H1 (cell line): Measurements from ENCODE around the gene TMPRSS12. TPM values are rescaled to one million over a fixed set of nuclear protein-coding genes. Genes with fewer than 3 reads are reported as not detected.

ENCODE experiments used
- CTCF ChIA-PET: fragments of 300-600 bp; sonication (Branson Sonifier 250); formaldehyde crosslinking; loops from one replicate; lab custom pipeline; 2021; ENCODE audit not compliant: partially characterized antibody; lab: Charles Lee
- POLR2A ChIA-PET: fragments of 300-600 bp; sonication (Branson Sonifier 250); formaldehyde crosslinking; loops from one replicate; lab custom pipeline; 2021; ENCODE audit warnings: inconsistent platforms; ENCODE audit not compliant: partially characterized antibody; lab: Charles Lee
- DNase-seq, 2 experiments: peaks; one replicate each; pipeline versions ENCODE4 v3.0.0 to v3.0.0-alpha.2; 2010 to 2022; ENCODE audit warnings: low spot score in 2 of 2, low read depth in 1 of 2, mixed read lengths in 1 of 2
- FAIRE-seq: peaks from 2 replicates; lab custom pipeline; 2011; peaks lifted over from hg19 to GRCh38; lab: Jason Lieb, UNC
- H2AFZ ChIP-seq: 2 replicates; pipeline ENCODE4 v1.8.1; 2012; ENCODE audit warnings: low read length, inconsistent platforms
- H2AK5ac ChIP-seq: 2 replicates; pipeline ENCODE4 v1.6.1; 2013; ENCODE audit warnings: low read depth, low read length
- H2BK120ac ChIP-seq: replicated peaks from 2 replicates; pipeline ENCODE3; 2013; ENCODE audit warnings: low read depth, low read length, inconsistent platforms
- H2BK12ac ChIP-seq: 2 replicates; pipeline ENCODE4 v1.6.1; 2013; ENCODE audit warnings: low read depth, low read length
- H2BK15ac ChIP-seq: 2 replicates; pipeline ENCODE4 v1.6.1; 2013; ENCODE audit warnings: low read length
- H2BK20ac ChIP-seq: 2 replicates; pipeline ENCODE4 v1.6.1; 2013; ENCODE audit warnings: low read length
- H2BK5ac ChIP-seq: 2 replicates; pipeline ENCODE4 v1.6.1; 2013; ENCODE audit warnings: low read depth, low read length
- H3K14ac ChIP-seq: 2 replicates; pipeline ENCODE4 v1.6.1; 2013; ENCODE audit warnings: inconsistent platforms; ENCODE audit not compliant: insufficient read length
- H3K18ac ChIP-seq: 2 replicates; pipeline ENCODE4 v1.6.1; 2013; ENCODE audit warnings: low read length; ENCODE audit errors: extremely low read depth
- H3K23ac ChIP-seq: 2 replicates; pipeline ENCODE4 v1.6.1; 2013; ENCODE audit warnings: inconsistent platforms; ENCODE audit not compliant: insufficient read length
- H3K23me2 ChIP-seq: 2 replicates; pipeline ENCODE4 v1.6.1; 2013; ENCODE audit warnings: low read depth, low read length
- H3K27ac ChIP-seq: 2 replicates; pipeline ENCODE4 v1.6.1; 2011; ENCODE audit warnings: low read depth, low read length, inconsistent platforms
- H3K27me3 ChIP-seq, 4 experiments: replicated peaks in 1 of 4; 1 replicate in 1 of 4; 2 replicates in 3 of 4; pipeline versions ENCODE4 v1.6.1 to v1.8.1; 2011 to 2013; ENCODE audit warnings: low read length in 3 of 4, mild to moderate bottlenecking in 3 of 4, inconsistent platforms in 2 of 4, mixed read lengths in 2 of 4, moderate library complexity in 1 of 4; ENCODE audit not compliant: control insufficient read depth in 3 of 4, insufficient read depth in 3 of 4; ENCODE audit errors: extremely low read depth in 1 of 4
- H3K36me3 ChIP-seq, 4 experiments: 2 replicates each; pipeline versions ENCODE4 v1.6.1 to v1.8.1; 2011 to 2013; ENCODE audit warnings: mild to moderate bottlenecking in 4 of 4, low read length in 3 of 4, moderate library complexity in 2 of 4, control low read depth in 1 of 4, inconsistent platforms in 1 of 4; ENCODE audit not compliant: insufficient read depth in 4 of 4, control insufficient read depth in 2 of 4
- H3K4ac ChIP-seq: replicated peaks from 2 replicates; pipeline ENCODE3; 2013; ENCODE audit warnings: low read length, low read depth, mixed read lengths, inconsistent platforms; ENCODE audit not compliant: insufficient read length
- H3K4me1 ChIP-seq, 4 experiments: replicated peaks in 1 of 4; 1 replicate in 1 of 4; 2 replicates in 3 of 4; pipeline versions ENCODE4 v1.6.1 to v1.8.1; 2011 to 2013; ENCODE audit warnings: low read length in 3 of 4, inconsistent platforms in 2 of 4, mixed read lengths in 1 of 4; ENCODE audit not compliant: insufficient read depth in 4 of 4, control insufficient read depth in 3 of 4
- H3K4me2 ChIP-seq, 2 experiments: 2 replicates each; pipeline versions ENCODE4 v1.6.1 to v1.8.1; 2011 to 2013; ENCODE audit warnings: low read depth in 2 of 2, low read length in 2 of 2, control low read depth in 1 of 2, inconsistent platforms in 1 of 2, mild to moderate bottlenecking in 1 of 2; ENCODE audit not compliant: insufficient read depth in 1 of 2
- H3K4me3 ChIP-seq, 4 experiments: fragments of 200-600, 300-600 bp in 1 of 4; sonication (generic), shearing (Covaris generic), sonication (Bioruptor Twin) in 1 of 4; 2 replicates each; pipeline versions ENCODE4 v1.5.1 to v1.8.1; 2011 to 2016; ENCODE audit warnings: low read length in 4 of 4, low read depth in 3 of 4, control low read depth in 2 of 4, inconsistent platforms in 2 of 4, mild to moderate bottlenecking in 2 of 4, mixed read lengths in 1 of 4, moderate library complexity in 1 of 4; ENCODE audit not compliant: insufficient read depth in 2 of 4; ENCODE audit errors: extremely low read depth in 1 of 4
- H3K56ac ChIP-seq: replicated peaks from 2 replicates; pipeline ENCODE3; 2013; ENCODE audit warnings: low read depth, mild to moderate bottlenecking, mixed read lengths, low read length, inconsistent platforms; ENCODE audit not compliant: insufficient read length
- H3K79me1 ChIP-seq: 2 replicates; pipeline ENCODE4 v1.6.1; 2013; ENCODE audit warnings: low read depth, low read length, control low read depth
- H3K79me2 ChIP-seq, 2 experiments: 2 replicates each; pipeline versions ENCODE4 v1.6.1 to v1.8.1; 2012 to 2013; ENCODE audit warnings: low read length in 2 of 2, mild to moderate bottlenecking in 2 of 2, inconsistent platforms in 1 of 2; ENCODE audit not compliant: insufficient read depth in 2 of 2, control insufficient read depth in 1 of 2
- H3K9ac ChIP-seq, 4 experiments: replicated peaks in 1 of 4; 1 replicate in 1 of 4; 2 replicates in 3 of 4; pipeline versions ENCODE4 v1.6.1 to v1.8.1; 2011 to 2013; ENCODE audit warnings: low read depth in 3 of 4, low read length in 3 of 4, control low read depth in 2 of 4, mild to moderate bottlenecking in 2 of 4, moderate library complexity in 2 of 4, inconsistent platforms in 1 of 4; ENCODE audit errors: extremely low read depth in 1 of 4
- H3K9me3 ChIP-seq, 2 experiments: 2 replicates each; pipeline versions ENCODE4 v1.6.1 to v1.8.1; 2012 to 2013; ENCODE audit warnings: mild to moderate bottlenecking in 2 of 2, moderate library complexity in 2 of 2, control low read depth in 1 of 2, inconsistent platforms in 1 of 2, low read depth in 1 of 2, low read length in 1 of 2, mixed read lengths in 1 of 2; ENCODE audit not compliant: insufficient read depth in 2 of 2
- H4K20me1 ChIP-seq, 2 experiments: replicated peaks in 1 of 2; 2 replicates each; pipeline versions ENCODE3 to v1.8.1; 2011 to 2013; ENCODE audit warnings: inconsistent platforms in 2 of 2, low read length in 2 of 2, mild to moderate bottlenecking in 1 of 2; ENCODE audit not compliant: insufficient read depth in 2 of 2, control insufficient read depth in 1 of 2
- H4K5ac ChIP-seq: 2 replicates; pipeline ENCODE4 v1.6.1; 2013; ENCODE audit warnings: low read length, low read depth, mixed read lengths, inconsistent platforms; ENCODE audit not compliant: insufficient read length
- H4K8ac ChIP-seq: 2 replicates; pipeline ENCODE4 v1.8.0; 2013; ENCODE audit warnings: mild to moderate bottlenecking, moderate library complexity, low read length, inconsistent platforms; ENCODE audit not compliant: insufficient read depth; ENCODE audit errors: extremely low read depth
- H4K91ac ChIP-seq: replicated peaks from 2 replicates; pipeline ENCODE3; 2013; ENCODE audit warnings: low read length, mixed read lengths, inconsistent platforms; ENCODE audit not compliant: insufficient read length
- WGBS, 2 experiments: shearing (Covaris generic) in 1 of 2; methylation state at CpG; one replicate each; pipeline versions ENCODE4 v1.1.6 to v1.1.7; 2013 to 2015; ENCODE audit warnings: low lambda C conversion rate in 2 of 2, mixed read lengths in 2 of 2, inconsistent platforms in 1 of 2, low coverage in 1 of 2, missing lambda C conversion rate in 1 of 2; ENCODE audit not compliant: insufficient replicate concordance in 2 of 2, insufficient coverage in 1 of 2, insufficient read length in 1 of 2; ENCODE audit errors: extremely low coverage in 1 of 2, missing lambda C conversion rate in 1 of 2; 5-methylcytosine and 5-hydroxymethylcytosine counted together
- polyA plus RNA-seq, 7 experiments: library from polyadenylated mRNA; depleted of rRNA in 3 of 7; stranded (reverse) in 5 of 7; unstranded in 2 of 7; fragments of >200 nt in 5 of 7; fragments of 200-250 nt in 2 of 7; gene quantifications; 1 replicate in 5 of 7; 2 replicates in 1 of 7; 4 replicates in 1 of 7; pipeline versions ENCODE4 v1.2.1 to v1.2.3, GENCODE V29; 2011 to 2013; ENCODE audit warnings: missing spikeins in 2 of 7, mixed read lengths in 2 of 7
- total RNA-seq: library from RNA; stranded (reverse); fragmentation: NEBNext Ultra II Directional; extraction: Animal tissue kit (Norgen Biotek cat#: 25700); gene quantifications from 2 replicates; pipeline ENCODE4 v1.2.1, GENCODE V29; 2021
- TF ChIP-seq, protein P1 (sequence below): IDR thresholded peaks from 2 replicates; pipeline ENCODE4 v1.6.1; 2011; ENCODE audit warnings: low read length, improper control_type of control experiment

TMPRSS12 gene
- total and polyA plus RNA-seq, 2 of the 8 experiments (the other 6 are each of a cell fraction or from before 2014, with no cell fraction given), result not detected

GRCh38 chr12:50928392-50928791 is 85.7 kb downstream of the TMPRSS12 start:
- DNase-seq (no peak), FAIRE-seq (no peak)
- Histone ChIP-seq H3K18ac (no peak overlapping the region), H2BK5ac (no peak overlapping the region), H4K8ac (no peak overlapping the region), H2BK12ac (no peak overlapping the region), H3K79me2 (peaks cover 0 to 16% of the 10 kb centered on the region in 2 experiments; a peak in 2 of 4 replicates), H3K36me3 (no peaks in the 10 kb centered on the region), H3K14ac (no peak overlapping the region), H3K27ac (no peak overlapping the region), H3K79me1 (no peaks in the 10 kb centered on the region), H2AFZ (no peak overlapping the region), H3K27me3 (no peaks in the 10 kb centered on the region), H4K20me1 (no peaks in the 10 kb centered on the region), H4K5ac (no peak overlapping the region), H2BK20ac (no peak overlapping the region), H3K23me2 (peaks cover 4% of the 10 kb centered on the region), H3K56ac (no peak overlapping the region), H3K4me1 (peaks cover 0 to 12% (median 5%) of the 10 kb centered on the region in 4 experiments; a peak in 5 of 7 replicates), H2BK15ac (no peak overlapping the region), H3K23ac (no peak overlapping the region), H3K4me2 (no peak overlapping the region), H3K4me3 (no peak overlapping the region), H3K4ac (no peak overlapping the region), H4K91ac (no peak overlapping the region), H2BK120ac (no peak overlapping the region), H3K9me3 (no peaks in the 10 kb centered on the region), H2AK5ac (no peak overlapping the region), H3K9ac (no peak overlapping the region)
- 84% methylated on average over 3 of the region's 3 CpGs; no CpG with 5 or more reads in 1 of the 2 experiments for WGBS, 2 experiments
- ChIA-PET CTCF (interaction anchor here (0.7 to 0.8 kb wide), 2 partner anchors 171 to 492 kb away, joined by 3 to 4 read pairs; no protein-coding TSS in a partner anchor), POLR2A (interaction anchor here (1.7 kb wide), 1 partner anchor 26 kb away, joined by 3 read pairs; no protein-coding TSS in a partner anchor)
- TF ChIP-seq, protein P1, sequence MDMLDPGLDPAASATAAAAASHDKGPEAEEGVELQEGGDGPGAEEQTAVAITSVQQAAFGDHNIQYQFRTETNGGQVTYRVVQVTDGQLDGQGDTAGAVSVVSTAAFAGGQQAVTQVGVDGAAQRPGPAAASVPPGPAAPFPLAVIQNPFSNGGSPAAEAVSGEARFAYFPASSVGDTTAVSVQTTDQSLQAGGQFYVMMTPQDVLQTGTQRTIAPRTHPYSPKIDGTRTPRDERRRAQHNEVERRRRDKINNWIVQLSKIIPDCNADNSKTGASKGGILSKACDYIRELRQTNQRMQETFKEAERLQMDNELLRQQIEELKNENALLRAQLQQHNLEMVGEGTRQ, result no peak
